ENCODE measurements around the gene RPS6KB1. TPM values are rescaled to one million over a fixed set of nuclear protein-coding genes. Genes with fewer than 3 reads are reported as not detected.

The RPS6KB1 gene
- total and polyA plus RNA-seq, 9 of the 15 experiments (the other 6 are each of a cell fraction or from before 2014, with no cell fraction given), result 8.8 to 60.7 (median 35.1) TPM

DNA sequence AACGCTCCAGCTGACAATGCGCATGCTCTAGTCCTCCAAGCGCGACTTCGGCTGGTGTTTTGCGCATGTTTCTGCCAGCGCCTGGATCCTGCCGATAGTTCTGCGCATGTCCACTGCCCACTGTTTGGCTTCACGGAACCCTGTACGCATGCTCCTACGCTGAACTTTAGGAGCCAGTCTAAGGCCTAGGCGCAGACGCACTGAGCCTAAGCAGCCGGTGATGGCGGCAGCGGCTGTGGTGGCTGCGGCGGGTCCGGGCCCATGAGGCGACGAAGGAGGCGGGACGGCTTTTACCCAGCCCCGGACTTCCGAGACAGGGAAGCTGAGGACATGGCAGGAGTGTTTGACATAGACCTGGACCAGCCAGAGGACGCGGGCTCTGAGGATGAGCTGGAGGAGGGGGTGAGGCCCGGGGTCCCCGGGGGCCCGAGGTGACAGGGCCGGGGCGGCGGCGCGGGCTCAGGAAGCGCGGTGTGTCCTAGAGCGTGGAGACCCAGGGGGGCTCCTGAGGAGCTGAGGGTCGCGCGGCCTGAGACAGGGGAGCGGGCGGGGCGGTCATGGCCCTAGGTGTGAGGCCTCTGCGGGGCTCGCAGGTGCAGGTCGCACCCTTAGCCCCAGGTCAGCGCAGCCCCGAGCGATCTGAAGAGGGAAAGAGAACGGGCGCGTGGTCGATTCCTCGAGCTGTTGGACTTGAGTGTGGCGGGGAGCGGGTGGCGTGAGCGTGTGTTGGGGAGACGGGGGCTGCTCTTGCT lies at the start of gene RPS6KB1, which contains the start of gene TUBD1 (continued):
- TF ChIP-seq JUN (IDR thresholded peaks at IDR 0.05; ENCODE audit: borderline replicate concordance, low read depth, low read length) (no peak), JUN (CRISPR knock-in tag; IDR thresholded peaks at IDR 0.05; ENCODE audit: borderline replicate concordance) (peak; percentile 90; the same call in 1 of the 2 replicates), ZNF445 (CRISPR knock-in tag; IDR thresholded peaks at IDR 0.05; ENCODE audit: low read depth) (no peak), JUND (IDR thresholded peaks at IDR 0.05; ENCODE audit: borderline replicate concordance, low read depth, low read length) (0 out of 2 replicates have a peak, but pooled peaks have one; percentile 45), JUND (tag; IDR thresholded peaks at IDR 0.05; ENCODE audit: borderline replicate concordance, low read depth, low read length) (no peak), KDM1A (IDR thresholded peaks at IDR 0.05) (no peak), NFIX (CRISPR knock-in tag; IDR thresholded peaks at IDR 0.05; ENCODE audit: low read depth) (no peak), ZNF785 (CRISPR knock-in tag; IDR thresholded peaks at IDR 0.05) (no peak), SMARCE1 (IDR thresholded peaks at IDR 0.05) (0 out of 2 replicates have a peak, but pooled peaks have one; percentile 39), SIX5 (IDR thresholded peaks at IDR 0.05; ENCODE audit: borderline replicate concordance in 1 of 2, insufficient read depth in 1 of 2, low read depth in 1 of 2, low read length in 2 of 2) (peak in 1 of 2 experiments; percentile 49; a peak in 3 of 4 replicates), HDAC6 (IDR thresholded peaks at IDR 0.05; ENCODE audit: low read depth, low read length) (no peak), IFI16 (CRISPR knock-in tag; IDR thresholded peaks at IDR 0.05) (no peak)
- TF ChIP-seq, protein P1, sequence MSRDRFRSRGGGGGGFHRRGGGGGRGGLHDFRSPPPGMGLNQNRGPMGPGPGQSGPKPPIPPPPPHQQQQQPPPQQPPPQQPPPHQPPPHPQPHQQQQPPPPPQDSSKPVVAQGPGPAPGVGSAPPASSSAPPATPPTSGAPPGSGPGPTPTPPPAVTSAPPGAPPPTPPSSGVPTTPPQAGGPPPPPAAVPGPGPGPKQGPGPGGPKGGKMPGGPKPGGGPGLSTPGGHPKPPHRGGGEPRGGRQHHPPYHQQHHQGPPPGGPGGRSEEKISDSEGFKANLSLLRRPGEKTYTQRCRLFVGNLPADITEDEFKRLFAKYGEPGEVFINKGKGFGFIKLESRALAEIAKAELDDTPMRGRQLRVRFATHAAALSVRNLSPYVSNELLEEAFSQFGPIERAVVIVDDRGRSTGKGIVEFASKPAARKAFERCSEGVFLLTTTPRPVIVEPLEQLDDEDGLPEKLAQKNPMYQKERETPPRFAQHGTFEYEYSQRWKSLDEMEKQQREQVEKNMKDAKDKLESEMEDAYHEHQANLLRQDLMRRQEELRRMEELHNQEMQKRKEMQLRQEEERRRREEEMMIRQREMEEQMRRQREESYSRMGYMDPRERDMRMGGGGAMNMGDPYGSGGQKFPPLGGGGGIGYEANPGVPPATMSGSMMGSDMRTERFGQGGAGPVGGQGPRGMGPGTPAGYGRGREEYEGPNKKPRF (IDR thresholded peaks at IDR 0.05; ENCODE audit: low read depth, low read length), result no peak
- TF ChIP-seq, protein P2, sequence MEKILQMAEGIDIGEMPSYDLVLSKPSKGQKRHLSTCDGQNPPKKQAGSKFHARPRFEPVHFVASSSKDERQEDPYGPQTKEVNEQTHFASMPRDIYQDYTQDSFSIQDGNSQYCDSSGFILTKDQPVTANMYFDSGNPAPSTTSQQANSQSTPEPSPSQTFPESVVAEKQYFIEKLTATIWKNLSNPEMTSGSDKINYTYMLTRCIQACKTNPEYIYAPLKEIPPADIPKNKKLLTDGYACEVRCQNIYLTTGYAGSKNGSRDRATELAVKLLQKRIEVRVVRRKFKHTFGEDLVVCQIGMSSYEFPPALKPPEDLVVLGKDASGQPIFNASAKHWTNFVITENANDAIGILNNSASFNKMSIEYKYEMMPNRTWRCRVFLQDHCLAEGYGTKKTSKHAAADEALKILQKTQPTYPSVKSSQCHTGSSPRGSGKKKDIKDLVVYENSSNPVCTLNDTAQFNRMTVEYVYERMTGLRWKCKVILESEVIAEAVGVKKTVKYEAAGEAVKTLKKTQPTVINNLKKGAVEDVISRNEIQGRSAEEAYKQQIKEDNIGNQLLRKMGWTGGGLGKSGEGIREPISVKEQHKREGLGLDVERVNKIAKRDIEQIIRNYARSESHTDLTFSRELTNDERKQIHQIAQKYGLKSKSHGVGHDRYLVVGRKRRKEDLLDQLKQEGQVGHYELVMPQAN (IDR thresholded peaks at IDR 0.05; ENCODE audit: borderline replicate concordance), result peak; percentile 80
- TF ChIP-seq, protein P3, sequence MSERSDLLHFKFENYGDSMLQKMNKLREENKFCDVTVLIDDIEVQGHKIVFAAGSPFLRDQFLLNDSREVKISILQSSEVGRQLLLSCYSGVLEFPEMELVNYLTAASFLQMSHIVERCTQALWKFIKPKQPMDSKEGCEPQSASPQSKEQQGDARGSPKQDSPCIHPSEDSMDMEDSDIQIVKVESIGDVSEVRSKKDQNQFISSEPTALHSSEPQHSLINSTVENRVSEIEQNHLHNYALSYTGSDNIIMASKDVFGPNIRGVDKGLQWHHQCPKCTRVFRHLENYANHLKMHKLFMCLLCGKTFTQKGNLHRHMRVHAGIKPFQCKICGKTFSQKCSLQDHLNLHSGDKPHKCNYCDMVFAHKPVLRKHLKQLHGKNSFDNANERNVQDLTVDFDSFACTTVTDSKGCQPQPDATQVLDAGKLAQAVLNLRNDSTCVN (CRISPR knock-in tag; IDR thresholded peaks at IDR 0.05), result no peak
- TF ChIP-seq, protein P4, sequence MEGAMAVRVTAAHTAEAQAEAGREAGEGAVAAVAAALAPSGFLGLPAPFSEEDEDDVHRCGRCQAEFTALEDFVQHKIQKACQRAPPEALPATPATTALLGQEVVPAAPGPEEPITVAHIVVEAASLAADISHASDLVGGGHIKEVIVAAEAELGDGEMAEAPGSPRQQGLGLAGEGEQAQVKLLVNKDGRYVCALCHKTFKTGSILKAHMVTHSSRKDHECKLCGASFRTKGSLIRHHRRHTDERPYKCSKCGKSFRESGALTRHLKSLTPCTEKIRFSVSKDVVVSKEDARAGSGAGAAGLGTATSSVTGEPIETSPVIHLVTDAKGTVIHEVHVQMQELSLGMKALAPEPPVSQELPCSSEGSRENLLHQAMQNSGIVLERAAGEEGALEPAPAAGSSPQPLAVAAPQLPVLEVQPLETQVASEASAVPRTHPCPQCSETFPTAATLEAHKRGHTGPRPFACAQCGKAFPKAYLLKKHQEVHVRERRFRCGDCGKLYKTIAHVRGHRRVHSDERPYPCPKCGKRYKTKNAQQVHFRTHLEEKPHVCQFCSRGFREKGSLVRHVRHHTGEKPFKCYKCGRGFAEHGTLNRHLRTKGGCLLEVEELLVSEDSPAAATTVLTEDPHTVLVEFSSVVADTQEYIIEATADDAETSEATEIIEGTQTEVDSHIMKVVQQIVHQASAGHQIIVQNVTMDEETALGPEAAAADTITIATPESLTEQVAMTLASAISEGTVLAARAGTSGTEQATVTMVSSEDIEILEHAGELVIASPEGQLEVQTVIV (CRISPR knock-in tag; IDR thresholded peaks at IDR 0.05; ENCODE audit: borderline replicate concordance), result no peak
- TF ChIP-seq, protein P5, sequence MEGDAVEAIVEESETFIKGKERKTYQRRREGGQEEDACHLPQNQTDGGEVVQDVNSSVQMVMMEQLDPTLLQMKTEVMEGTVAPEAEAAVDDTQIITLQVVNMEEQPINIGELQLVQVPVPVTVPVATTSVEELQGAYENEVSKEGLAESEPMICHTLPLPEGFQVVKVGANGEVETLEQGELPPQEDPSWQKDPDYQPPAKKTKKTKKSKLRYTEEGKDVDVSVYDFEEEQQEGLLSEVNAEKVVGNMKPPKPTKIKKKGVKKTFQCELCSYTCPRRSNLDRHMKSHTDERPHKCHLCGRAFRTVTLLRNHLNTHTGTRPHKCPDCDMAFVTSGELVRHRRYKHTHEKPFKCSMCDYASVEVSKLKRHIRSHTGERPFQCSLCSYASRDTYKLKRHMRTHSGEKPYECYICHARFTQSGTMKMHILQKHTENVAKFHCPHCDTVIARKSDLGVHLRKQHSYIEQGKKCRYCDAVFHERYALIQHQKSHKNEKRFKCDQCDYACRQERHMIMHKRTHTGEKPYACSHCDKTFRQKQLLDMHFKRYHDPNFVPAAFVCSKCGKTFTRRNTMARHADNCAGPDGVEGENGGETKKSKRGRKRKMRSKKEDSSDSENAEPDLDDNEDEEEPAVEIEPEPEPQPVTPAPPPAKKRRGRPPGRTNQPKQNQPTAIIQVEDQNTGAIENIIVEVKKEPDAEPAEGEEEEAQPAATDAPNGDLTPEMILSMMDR (IDR thresholded peaks at IDR 0.05 in 2 of 3, conservative IDR thresholded peaks at IDR 0.05 in 1 of 3; ENCODE audit: insufficient read depth in 2 of 3, low read depth in 1 of 3, low read length in 3 of 3), result no peak
